ENCODE data around the gene REXO4.

DNA sequence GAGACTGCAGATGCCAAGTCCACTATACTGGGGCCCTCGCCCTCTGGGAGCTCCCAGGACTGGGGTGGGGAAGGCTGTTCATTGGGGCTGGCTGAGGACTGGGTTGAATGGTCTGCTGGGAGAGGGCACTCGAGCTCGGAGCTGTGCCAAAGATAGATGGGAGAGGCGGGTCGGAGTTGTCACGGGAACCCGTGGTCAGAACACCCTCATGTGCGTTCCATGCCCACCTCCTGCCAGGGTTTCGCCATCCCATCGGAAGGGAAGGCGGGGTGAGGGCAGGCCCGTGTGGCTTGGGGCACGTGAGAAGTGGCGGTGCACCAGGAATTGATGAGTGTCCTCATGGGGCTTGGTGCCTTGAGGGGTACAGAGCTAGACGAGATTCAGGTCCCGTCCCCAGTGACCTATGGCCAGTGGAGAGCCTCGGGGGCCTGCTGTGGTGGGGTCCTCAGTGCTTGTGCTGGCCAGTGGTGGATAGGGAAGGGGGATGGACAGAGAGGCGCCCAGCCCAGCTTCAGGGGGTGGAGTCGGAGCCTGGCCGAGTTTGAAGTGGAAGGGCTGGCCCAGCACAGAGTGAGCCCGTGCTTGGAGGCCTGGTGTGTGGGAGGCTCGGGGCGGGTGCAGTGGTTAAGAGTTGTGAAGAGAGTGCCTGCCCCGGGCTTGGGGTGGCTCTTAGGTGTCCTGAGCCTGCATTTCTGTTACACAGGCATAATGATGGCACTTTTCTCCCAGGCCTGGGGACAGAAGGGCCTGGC lies 46.2 kb upstream of the REXO4 start:
- TF ChIP-seq RFX5 (IDR thresholded peaks at IDR 0.05; ENCODE audit: low read length) (no peak), EZH2phosphoT487 (IDR thresholded peaks at IDR 0.05; ENCODE audit: borderline replicate concordance, low read depth) (no peak), SMC3 (IDR thresholded peaks at IDR 0.05; ENCODE audit: low read depth, low read length) (no peak)
- TF ChIP-seq, protein P1, sequence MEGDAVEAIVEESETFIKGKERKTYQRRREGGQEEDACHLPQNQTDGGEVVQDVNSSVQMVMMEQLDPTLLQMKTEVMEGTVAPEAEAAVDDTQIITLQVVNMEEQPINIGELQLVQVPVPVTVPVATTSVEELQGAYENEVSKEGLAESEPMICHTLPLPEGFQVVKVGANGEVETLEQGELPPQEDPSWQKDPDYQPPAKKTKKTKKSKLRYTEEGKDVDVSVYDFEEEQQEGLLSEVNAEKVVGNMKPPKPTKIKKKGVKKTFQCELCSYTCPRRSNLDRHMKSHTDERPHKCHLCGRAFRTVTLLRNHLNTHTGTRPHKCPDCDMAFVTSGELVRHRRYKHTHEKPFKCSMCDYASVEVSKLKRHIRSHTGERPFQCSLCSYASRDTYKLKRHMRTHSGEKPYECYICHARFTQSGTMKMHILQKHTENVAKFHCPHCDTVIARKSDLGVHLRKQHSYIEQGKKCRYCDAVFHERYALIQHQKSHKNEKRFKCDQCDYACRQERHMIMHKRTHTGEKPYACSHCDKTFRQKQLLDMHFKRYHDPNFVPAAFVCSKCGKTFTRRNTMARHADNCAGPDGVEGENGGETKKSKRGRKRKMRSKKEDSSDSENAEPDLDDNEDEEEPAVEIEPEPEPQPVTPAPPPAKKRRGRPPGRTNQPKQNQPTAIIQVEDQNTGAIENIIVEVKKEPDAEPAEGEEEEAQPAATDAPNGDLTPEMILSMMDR (IDR thresholded peaks at IDR 0.05): no peak
- TF ChIP-seq, protein P2, sequence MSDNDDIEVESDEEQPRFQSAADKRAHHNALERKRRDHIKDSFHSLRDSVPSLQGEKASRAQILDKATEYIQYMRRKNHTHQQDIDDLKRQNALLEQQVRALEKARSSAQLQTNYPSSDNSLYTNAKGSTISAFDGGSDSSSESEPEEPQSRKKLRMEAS (IDR thresholded peaks at IDR 0.05; ENCODE audit: low read depth): no peak
- TF ChIP-seq, protein P3, sequence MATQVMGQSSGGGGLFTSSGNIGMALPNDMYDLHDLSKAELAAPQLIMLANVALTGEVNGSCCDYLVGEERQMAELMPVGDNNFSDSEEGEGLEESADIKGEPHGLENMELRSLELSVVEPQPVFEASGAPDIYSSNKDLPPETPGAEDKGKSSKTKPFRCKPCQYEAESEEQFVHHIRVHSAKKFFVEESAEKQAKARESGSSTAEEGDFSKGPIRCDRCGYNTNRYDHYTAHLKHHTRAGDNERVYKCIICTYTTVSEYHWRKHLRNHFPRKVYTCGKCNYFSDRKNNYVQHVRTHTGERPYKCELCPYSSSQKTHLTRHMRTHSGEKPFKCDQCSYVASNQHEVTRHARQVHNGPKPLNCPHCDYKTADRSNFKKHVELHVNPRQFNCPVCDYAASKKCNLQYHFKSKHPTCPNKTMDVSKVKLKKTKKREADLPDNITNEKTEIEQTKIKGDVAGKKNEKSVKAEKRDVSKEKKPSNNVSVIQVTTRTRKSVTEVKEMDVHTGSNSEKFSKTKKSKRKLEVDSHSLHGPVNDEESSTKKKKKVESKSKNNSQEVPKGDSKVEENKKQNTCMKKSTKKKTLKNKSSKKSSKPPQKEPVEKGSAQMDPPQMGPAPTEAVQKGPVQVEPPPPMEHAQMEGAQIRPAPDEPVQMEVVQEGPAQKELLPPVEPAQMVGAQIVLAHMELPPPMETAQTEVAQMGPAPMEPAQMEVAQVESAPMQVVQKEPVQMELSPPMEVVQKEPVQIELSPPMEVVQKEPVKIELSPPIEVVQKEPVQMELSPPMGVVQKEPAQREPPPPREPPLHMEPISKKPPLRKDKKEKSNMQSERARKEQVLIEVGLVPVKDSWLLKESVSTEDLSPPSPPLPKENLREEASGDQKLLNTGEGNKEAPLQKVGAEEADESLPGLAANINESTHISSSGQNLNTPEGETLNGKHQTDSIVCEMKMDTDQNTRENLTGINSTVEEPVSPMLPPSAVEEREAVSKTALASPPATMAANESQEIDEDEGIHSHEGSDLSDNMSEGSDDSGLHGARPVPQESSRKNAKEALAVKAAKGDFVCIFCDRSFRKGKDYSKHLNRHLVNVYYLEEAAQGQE (IDR thresholded peaks at IDR 0.05; ENCODE audit: low read depth, low read length): no peak
